ENCODE measurements around the gene GSDME. TPM values are rescaled to one million over a fixed set of nuclear protein-coding genes. Genes with fewer than 3 reads are reported as not detected.

Gene GSDME
- total RNA-seq: 48.9 and 49.2 TPM in 2 replicates

DNA sequence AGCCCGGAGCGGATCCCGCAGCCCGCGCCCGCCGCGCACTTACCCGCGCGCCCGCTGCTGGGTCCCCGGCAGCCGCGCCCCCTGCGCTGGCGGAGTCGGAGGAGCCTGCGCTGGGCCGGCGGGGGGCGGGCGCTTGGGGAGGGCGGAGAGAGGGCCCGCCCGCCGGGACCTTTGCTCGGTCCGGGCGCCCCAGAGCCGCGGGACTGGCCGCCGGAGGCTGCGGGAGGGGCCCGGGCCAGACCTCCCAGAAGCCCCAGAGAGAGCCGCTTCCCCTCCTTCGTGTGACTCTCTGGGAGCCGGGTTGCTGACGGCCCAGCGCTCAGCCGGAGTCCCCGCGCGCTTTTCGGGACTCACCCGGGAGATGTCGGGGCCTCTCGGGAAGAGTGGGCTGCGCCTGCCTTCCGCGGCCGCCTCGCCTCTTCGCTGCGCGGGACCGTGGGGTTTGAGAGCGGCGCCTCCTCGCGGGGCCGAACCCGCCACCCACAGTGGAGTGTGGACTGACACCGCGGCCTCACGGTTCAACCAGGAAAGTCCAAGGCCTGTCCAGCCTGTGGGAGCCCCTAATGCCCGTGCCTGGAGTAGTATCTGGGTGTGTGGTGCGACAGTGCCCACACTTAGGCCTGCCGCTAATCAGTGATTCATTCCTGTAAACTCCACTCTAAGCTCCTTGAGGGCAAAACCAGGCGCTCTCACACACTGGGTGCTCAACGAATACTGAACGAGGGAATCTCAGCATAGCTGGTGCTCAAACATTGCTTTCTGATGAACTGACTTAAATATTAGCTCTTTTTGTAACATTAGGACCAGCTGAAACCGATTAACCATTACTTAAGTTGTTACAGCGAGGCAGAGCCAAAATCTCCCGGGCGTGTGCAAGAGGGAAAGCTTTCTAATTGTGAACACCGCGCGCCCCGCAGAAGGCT lies at the start of gene GSDME:
Gene GSDME (minus strand): TSS at position 112 of the 923 bp plus-strand sequence. CDS start 7,690 bp downstream, outside the sequence.

Other genes starting within 250 kb of the GSDME start
- gene PALS2, start 184.0 kb downstream of the GSDME start, total RNA-seq: 29.0 and 29.8 TPM in 2 replicates
- 9.2 and 18.6 TPM in 2 replicates for gene OSBPL3, start 222.7 kb upstream of the GSDME start, total RNA-seq